ENCODE data around the gene HSDL1.

- TF ChIP-seq CTCF (IDR thresholded peaks at IDR 0.05) (no peak), EZH2 (IDR thresholded peaks at IDR 0.05; ENCODE audit: borderline replicate concordance, insufficient read depth, low read depth, low read length, poor library complexity, severe bottlenecking) (no peak)
Observed at GRCh38 chr16:84139628-84140258, 5.2 kb downstream of the HSDL1 start.

All from B cell (primary cell).